HUES6 (cell line): ENCODE measurements around the gene PDHA1.

ENCODE experiments used
- H3K27ac ChIP-seq: 2 replicates; pipeline ENCODE4 v1.7.0; 2013; ENCODE audit warnings: low read depth, mild to moderate bottlenecking, low read length, inconsistent platforms
- H3K27me3 ChIP-seq: 2 replicates; pipeline ENCODE4 v1.6.1; 2013; ENCODE audit warnings: low read length; ENCODE audit not compliant: control insufficient read depth, insufficient read depth
- H3K36me3 ChIP-seq: 2 replicates; pipeline ENCODE4 v1.6.1; 2013; ENCODE audit warnings: low read length; ENCODE audit not compliant: control insufficient read depth, insufficient read depth
- H3K4me1 ChIP-seq: 2 replicates; pipeline ENCODE4 v1.6.1; 2013; ENCODE audit warnings: low read length; ENCODE audit not compliant: control insufficient read depth, insufficient read depth
- H3K4me3 ChIP-seq: 2 replicates; pipeline ENCODE4 v1.5.1; 2013; ENCODE audit warnings: low read depth, low read length
- H3K9ac ChIP-seq: one replicate; pipeline ENCODE4 v1.6.1; 2013; ENCODE audit warnings: mild to moderate bottlenecking, low read length
- H3K9me3 ChIP-seq: 2 replicates; pipeline ENCODE4 v1.6.1; 2013; ENCODE audit warnings: low read depth, low read length; ENCODE audit not compliant: control insufficient read depth, insufficient read depth

Gene PDHA1

GRCh38 chrX:19343535-19344408 is at the start of gene PDHA1:
Gene PDHA1 (plus strand): TSS chrX:19343927. CDS start chrX:19344038, 111 bp downstream.
- Histone ChIP-seq H3K9me3 (no peaks in the 10 kb centered on the region; the same call in 1 of the 2 replicates), H3K27ac (peak within 1 kb of the TSS; percentile 22; the same call in 1 of the 2 replicates)

GRCh38 chrX:19303256-19303880 is 40.4 kb upstream of the PDHA1 start:
- Histone ChIP-seq H3K27ac (no peak overlapping the region), H3K4me1 (no peaks in the 10 kb centered on the region), H3K4me3 (no peak overlapping the region), H3K36me3 (no peaks in the 10 kb centered on the region), H3K9ac (no peak overlapping the region), H3K27me3 (no peaks in the 10 kb centered on the region), H3K9me3 (no peaks in the 10 kb centered on the region)

More at GRCh38 chrX:19343535-19344408, at the start of gene PDHA1:
- peak within 1 kb of the TSS; percentile 81 for H3K4me3 ChIP-seq
- no peaks in the 10 kb centered on the region for H3K27me3 ChIP-seq
- peak within 1 kb of the TSS; percentile 84 for H3K9ac ChIP-seq
- H3K4me1 ChIP-seq, result peaks cover 12% of the 10 kb centered on the region; the same call in 1 of the 2 replicates
- H3K36me3 ChIP-seq, result peaks cover 5% of the 10 kb centered on the region

GRCh38 chrX:19326567-19326966 is 17.2 kb upstream of the PDHA1 start:
- Histone ChIP-seq H3K9ac (no peak overlapping the region), H3K9me3 (0 out of 2 replicates have a peak, but pooled peaks cover 6% of the 10 kb centered on the region), H3K27me3 (no peaks in the 10 kb centered on the region), H3K36me3 (no peaks in the 10 kb centered on the region), H3K27ac (no peak overlapping the region), H3K4me1 (no peaks in the 10 kb centered on the region), H3K4me3 (no peak overlapping the region)

- Histone ChIP-seq H3K9ac (no peak overlapping the region), H3K9me3 (peaks cover 28% of the 10 kb centered on the region), H3K4me1 (no peaks in the 10 kb centered on the region), H3K27ac (no peak overlapping the region), H3K4me3 (no peak overlapping the region), H3K36me3 (no peaks in the 10 kb centered on the region), H3K27me3 (no peaks in the 10 kb centered on the region)
These were observed 11.9 kb upstream of the PDHA1 start for GRCh38 chrX:19331831-19332230.

- H3K4me3 ChIP-seq, result no peak overlapping the region
- peaks cover 32% of the 10 kb centered on the region for H3K9me3 ChIP-seq
- H3K36me3 ChIP-seq, result no peaks in the 10 kb centered on the region
- H3K27ac ChIP-seq, result no peak overlapping the region
- H3K27me3 ChIP-seq, result no peaks in the 10 kb centered on the region
- no peak overlapping the region for H3K9ac ChIP-seq
- H3K4me1 ChIP-seq, result no peaks in the 10 kb centered on the region
These were observed 10.7 kb upstream of the PDHA1 start for GRCh38 chrX:19332983-19333382.

- Histone ChIP-seq H3K4me3 (no peak overlapping the region), H3K27me3 (no peaks in the 10 kb centered on the region), H3K36me3 (no peaks in the 10 kb centered on the region), H3K9ac (no peak overlapping the region), H3K27ac (no peak overlapping the region), H3K9me3 (peaks cover 32% of the 10 kb centered on the region), H3K4me1 (no peaks in the 10 kb centered on the region)
These were observed 8.6 kb upstream of the PDHA1 start for GRCh38 chrX:19334945-19335626.

GRCh38 chrX:19342331-19342906 is 1.3 kb upstream of the PDHA1 start:
- H3K27me3 ChIP-seq, result no peaks in the 10 kb centered on the region
- no peaks in the 10 kb centered on the region for H3K36me3 ChIP-seq
- no peak overlapping the region for H3K27ac ChIP-seq
- no peak overlapping the region for H3K4me3 ChIP-seq
- H3K4me1 ChIP-seq, result peaks cover 12% of the 10 kb centered on the region; the same call in 1 of the 2 replicates
- H3K9ac ChIP-seq, result no peak overlapping the region
- H3K9me3 ChIP-seq, result peaks cover under 1% of the 10 kb centered on the region; the same call in 1 of the 2 replicates

GRCh38 chrX:19343085-19343534 is 617 bp upstream of the PDHA1 start:
- Histone ChIP-seq H3K27me3 (no peaks in the 10 kb centered on the region), H3K36me3 (peaks cover 5% of the 10 kb centered on the region), H3K4me3 (peak overlapping the region; percentile 62), H3K9me3 (no peaks in the 10 kb centered on the region; the same call in 1 of the 2 replicates), H3K4me1 (peaks cover 12% of the 10 kb centered on the region; the same call in 1 of the 2 replicates), H3K9ac (peak overlapping the region; percentile 81), H3K27ac (no peak overlapping the region; the same call in 1 of the 2 replicates)

- H3K36me3 ChIP-seq, result peaks cover 13% of the 10 kb centered on the region
- H3K4me3 ChIP-seq, result peak overlapping the region; percentile 81
- H3K27me3 ChIP-seq, result no peaks in the 10 kb centered on the region
- peak overlapping the region; percentile 84 for H3K9ac ChIP-seq
- H3K4me1 ChIP-seq, result peaks cover 12% of the 10 kb centered on the region; the same call in 1 of the 2 replicates
- H3K9me3 ChIP-seq, result no peaks in the 10 kb centered on the region
- H3K27ac ChIP-seq, result no peak overlapping the region; the same call in 1 of the 2 replicates
These were observed 934 bp downstream of the PDHA1 start for GRCh38 chrX:19344661-19345060.

GRCh38 chrX:19347916-19348315 is 4.2 kb downstream of the PDHA1 start:
- no peak overlapping the region for H3K4me3 ChIP-seq
- H3K36me3 ChIP-seq, result peaks cover 45% of the 10 kb centered on the region
- no peak overlapping the region for H3K27ac ChIP-seq
- peaks cover 8% of the 10 kb centered on the region; the same call in 1 of the 2 replicates for H3K4me1 ChIP-seq
- H3K27me3 ChIP-seq, result no peaks in the 10 kb centered on the region
- H3K9ac ChIP-seq, result no peak overlapping the region
- H3K9me3 ChIP-seq, result no peaks in the 10 kb centered on the region
